ENCODE data around the gene RRH.
"Not testable (repeated sequence)": the region's sequence is repeated elsewhere in the genome, so short reads cannot be mapped to it uniquely, and the experiment has no call there.

The RRH gene

DNA sequence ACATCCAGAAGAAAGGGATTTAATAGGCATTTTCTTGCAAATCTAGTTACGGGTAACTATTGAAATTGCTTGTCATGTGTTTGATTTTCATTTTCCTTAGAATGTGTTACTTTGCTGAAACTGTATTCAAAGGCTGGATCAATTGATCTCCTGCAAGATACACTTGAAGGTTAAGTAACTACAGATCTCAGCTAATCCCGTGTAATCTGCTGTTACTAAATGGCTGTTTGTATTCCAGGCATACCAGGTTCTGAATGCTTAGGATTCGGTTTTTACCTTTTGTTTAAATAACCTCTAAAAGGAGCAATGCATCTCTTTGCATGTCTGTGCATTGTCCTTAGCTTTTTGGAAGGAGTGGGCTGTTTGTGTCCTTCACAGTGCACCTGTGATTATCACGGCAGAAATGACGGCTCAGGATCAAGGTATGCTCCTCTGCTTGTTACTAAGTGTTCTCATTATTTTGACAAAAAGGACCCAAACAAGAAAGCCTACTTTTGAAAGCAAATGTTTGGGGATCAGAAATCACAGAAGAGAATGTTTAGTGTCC is 20.2 kb downstream of the RRH start, which contains the start of gene LRIT3:
LRIT3 (plus strand) TSS at position 212 of the 547 bp plus-strand sequence; CDS start at position 307, 95 bp downstream.
- FAIRE-seq, result no peak

GRCh38 chr4:109848501-109848900 is 20.7 kb downstream of the RRH start:
- no peak for FAIRE-seq

- no peak for FAIRE-seq
Observed at GRCh38 chr4:109850601-109851000, 22.8 kb downstream of the RRH start.

GRCh38 chr4:109859426-109860300 is 31.9 kb downstream of the RRH start:
- FAIRE-seq, result not testable (repeated sequence)

- no peak for FAIRE-seq
Observed at GRCh38 chr4:109861271-109861670, 33.5 kb downstream of the RRH start.

- FAIRE-seq, result no peak
Observed at GRCh38 chr4:109861916-109862511, 34.2 kb downstream of the RRH start.

DNA sequence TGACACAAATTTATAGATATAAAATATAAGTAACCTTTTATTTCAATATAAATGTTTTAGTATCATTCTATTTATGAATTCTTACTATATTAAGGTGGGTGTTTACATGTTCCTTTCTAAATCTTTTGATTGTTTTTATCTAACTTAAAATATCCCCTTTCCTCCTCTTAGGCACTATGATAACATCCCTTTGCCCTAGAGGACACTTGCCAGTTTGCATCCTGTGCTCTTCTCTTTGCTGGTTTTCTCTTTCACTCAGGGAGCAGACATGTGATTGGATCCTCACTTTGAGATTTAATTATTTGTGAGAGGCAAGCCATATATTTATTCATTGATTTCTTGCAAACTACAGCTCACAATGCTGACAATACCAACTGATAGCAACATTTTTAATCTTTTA is 36.4 kb downstream of the RRH start:
- peak; percentile 78 for FAIRE-seq

DNA sequence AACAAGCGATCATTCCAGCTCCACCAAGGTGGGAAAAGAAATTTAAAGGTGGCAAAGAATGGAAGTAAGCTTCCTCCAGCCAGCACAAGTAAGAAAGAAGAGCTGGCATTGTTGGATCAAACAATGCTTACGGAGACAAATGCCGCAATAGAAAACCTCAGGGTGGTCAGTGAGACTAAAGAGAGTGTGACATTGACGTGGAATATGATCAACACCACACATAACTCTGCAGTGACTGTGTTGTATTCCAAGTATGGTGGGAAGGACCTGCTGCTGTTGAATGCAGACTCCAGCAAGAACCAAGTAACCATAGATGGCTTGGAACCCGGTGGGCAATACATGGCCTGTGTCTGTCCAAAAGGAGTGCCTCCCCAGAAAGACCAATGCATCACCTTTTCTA is 42.3 kb downstream of the RRH start:
- FAIRE-seq, result no peak

DNA sequence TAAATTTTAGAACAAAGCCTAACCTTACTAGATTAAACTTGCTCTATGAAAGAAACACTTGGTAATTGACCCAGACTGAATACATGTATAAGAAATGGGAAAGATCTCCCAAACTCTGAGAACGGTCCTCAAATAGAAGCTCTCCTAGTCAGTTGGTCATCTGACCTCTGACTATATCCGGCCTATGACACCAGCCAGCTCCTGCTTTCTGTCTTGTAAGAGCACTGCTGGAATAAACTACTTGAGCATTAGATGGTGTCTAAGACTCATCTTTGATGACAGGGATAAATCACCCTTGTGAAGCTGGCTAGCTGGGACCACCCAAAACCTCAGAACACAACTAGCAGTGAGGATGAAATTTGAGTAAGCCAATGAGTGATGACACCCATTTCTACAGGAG is 44.3 kb downstream of the RRH start:
- FAIRE-seq, result no peak

- FAIRE-seq, result no peak
Observed at GRCh38 chr4:109872950-109873656, 45.3 kb downstream of the RRH start.

DNA sequence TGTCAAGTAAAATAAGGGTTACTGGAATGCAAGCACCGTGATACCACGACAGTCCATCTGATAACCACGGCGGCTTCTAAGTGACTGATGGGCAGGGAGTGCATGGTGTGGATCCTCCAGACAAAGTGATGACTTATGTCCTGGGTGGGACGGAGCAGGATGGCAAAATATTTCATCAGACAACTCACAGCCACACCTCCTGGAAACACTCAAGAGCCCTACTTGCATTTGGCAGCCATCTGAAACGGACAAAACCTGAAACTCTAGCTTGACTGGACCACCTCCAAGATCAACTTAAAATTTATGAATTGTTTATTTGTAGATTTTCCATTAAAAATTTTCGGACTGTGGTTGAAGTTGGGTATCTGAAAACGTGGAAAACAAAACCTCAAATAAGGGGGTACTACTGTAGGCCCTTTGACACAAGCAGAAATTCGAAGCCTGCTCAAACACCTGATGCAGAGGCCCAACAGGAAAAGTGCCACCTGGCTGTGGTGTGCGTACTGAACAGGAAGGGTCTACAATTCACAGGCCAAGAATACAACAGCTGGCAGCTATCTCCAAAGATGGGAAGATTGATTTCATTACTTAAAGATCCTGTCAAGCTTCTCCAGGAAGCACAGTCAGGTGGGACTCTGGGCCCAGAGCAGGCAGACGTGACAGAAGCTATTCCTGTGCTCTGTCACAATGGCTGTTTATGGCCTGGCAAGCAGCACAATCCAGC is 46.2 kb downstream of the RRH start:
- no peak for FAIRE-seq

GRCh38 chr4:109875106-109875505 is 47.3 kb downstream of the RRH start:
- FAIRE-seq, result no peak

DNA sequence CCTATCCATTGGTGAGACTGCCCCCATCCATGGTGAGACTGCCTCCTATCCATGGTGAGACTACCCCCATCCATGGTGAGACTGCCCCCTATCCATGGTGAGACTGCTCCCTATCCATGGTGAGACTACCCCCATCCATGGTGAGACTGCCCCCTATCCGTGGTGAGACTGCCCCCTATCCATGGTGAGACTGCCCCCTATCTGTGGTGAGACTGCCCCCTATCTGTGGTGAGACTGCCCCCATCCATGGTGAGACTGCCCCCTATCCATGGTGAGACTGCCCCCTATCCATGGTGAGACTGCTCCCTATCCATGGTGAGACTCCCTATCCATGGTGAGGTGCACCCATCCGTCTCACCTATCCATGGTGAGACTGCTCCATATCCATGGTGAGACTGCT is 47.8 kb downstream of the RRH start:
- FAIRE-seq, result not testable (repeated sequence)

DNA sequence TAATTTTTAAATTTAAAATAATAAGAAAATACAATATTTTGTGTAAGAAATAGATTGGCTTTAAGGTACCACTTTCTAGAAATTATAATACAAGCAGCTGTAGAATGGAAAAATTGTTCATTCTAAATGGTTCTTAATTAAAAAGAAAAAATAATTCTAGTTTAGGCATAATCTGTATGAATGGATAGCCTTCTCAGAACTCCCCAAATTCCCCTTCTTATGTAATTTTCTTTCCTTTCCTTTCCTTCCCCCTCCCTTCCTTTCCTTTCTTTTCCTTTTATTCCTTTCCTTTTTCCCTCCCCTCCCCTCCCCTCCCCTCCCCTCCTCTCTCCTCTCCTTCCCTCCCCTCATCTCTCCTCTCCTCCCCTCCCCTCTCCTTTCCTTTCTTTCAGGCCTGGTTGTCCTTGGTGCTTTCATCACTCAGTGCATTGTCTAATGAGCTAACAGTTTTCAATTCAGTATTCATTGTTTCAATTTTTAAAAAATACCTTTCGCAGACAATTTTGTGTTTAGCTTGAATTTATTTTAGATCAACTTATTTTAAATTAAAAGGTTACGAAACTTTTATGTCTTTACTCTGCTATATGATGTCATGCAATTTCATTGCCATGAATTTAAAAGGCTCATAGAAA is 49.0 kb downstream of the RRH start:
- no peak for FAIRE-seq

GRCh38 chr4:109877400-109877799 is 49.6 kb downstream of the RRH start:
- FAIRE-seq, result no peak

- FAIRE-seq, result no peak
Observed at GRCh38 chr4:109878355-109878754, 50.6 kb downstream of the RRH start.

DNA sequence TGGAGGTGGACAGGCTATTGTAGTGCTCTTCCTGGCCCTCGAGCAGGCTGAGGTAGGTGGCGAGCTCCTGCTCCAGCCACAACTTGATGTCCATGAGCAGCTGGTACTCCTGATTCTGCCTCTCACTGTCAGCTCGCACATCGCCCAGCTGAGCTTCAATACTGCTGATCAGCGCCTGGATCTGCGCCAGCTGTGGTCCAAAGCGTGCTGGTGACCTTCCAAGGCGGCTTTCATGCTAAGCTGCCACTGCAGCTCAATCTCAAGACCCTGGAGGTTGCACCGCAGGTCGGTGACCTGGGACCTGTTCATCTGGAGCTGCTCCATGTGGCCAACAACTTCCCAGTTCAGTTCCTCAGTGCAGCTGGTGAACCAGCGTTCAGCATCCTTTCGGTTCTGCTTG is 51.3 kb downstream of the RRH start:
- no peak for FAIRE-seq

DNA sequence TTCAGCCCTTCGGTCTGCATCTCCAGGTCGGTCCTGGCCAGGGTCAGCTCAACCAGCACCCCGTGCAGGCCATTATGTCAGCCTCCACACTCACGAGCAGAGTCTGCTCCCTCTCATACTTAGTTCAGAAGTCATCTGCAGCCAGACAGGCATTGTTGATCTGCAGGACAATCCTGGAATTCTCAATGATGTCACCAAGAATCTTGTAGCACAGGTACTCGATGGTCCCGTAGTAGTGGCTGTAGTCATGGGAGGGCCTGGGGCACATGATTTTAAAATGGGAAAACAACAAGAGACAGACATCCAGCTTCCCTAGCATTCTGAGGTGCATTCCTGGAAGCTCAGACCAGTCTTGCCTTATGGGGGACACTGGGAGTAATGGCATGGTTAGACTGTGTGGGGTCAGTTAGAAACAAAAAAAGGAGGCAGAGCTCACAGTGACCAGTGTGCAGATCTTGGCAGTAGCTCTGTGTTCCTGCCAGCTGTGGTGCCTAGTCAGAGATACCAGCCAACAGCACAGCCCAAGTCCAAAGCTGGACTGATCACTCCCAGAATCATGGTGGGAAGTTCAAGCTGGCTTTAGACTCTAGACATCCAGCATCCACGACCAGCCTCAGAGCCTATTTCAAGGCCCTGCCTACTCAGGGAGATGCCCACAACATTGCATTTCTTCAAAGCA is 52.0 kb downstream of the RRH start:
- no peak for FAIRE-seq

DNA sequence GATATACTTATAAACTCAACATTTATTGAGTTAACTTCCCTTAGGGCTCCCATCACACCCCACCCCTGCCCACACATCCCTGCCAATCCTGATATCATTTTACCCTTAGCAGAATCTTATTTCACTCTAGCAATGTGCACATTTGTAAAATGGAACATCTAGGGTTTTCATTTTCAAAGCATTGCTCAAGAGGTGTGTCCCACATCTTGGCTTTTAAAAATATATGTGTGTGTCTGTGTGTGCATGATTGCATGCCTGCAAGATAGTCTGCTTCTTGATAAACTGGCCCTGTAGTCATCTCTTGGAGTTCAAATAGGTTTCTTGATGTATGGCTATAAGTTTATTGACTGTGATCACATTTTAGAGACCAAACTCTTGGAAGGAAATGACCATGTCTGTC is 58.5 kb downstream of the RRH start:
- FAIRE-seq, result no peak

GRCh38 chr4:109887071-109887470 is 59.3 kb downstream of the RRH start:
- FAIRE-seq, result no peak

DNA sequence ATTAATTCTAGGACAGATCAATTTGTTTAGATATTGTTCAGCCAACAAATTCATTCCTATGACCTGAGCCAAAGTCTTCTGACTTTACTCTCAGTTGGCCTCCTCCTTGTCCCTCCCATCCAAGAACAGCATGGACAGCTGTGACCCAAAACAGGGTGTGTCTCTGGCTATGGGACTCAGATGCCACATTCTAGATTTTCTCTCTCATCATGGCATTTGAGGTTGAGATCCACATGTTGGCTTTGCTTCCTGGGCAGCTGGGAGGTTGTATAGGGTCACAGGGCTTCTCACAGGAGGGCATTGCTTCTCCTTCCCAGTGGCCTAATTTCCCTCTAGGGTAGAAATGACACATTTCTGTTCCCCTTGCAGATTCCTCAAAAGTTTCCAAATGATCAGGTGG is 62.3 kb downstream of the RRH start:
- FAIRE-seq, result no peak

Measured in colon (tissue), 2 donors.